Measurements from ENCODE around the gene MRPL20.

Gene MRPL20

DNA sequence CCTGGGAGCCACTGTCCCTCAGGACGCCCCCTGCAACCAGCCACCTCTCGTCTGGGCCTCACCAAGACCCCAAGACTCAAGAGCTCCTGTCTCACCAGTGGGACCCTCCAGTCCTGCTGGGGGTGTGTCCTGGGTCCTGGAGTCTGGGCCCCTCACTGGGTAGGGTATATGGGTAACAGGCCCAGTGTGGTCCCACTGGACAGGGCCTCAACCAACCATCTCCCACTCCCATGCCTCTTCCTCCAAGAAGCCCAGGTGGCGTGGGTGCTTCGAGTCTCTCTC is 27.7 kb upstream of the MRPL20 start:
- H3K4me3 ChIP-seq (ENCODE audit: low read length): no peak overlapping the region
- no peak for DNase-seq (ENCODE audit: low read depth)
- TF ChIP-seq, protein P1, sequence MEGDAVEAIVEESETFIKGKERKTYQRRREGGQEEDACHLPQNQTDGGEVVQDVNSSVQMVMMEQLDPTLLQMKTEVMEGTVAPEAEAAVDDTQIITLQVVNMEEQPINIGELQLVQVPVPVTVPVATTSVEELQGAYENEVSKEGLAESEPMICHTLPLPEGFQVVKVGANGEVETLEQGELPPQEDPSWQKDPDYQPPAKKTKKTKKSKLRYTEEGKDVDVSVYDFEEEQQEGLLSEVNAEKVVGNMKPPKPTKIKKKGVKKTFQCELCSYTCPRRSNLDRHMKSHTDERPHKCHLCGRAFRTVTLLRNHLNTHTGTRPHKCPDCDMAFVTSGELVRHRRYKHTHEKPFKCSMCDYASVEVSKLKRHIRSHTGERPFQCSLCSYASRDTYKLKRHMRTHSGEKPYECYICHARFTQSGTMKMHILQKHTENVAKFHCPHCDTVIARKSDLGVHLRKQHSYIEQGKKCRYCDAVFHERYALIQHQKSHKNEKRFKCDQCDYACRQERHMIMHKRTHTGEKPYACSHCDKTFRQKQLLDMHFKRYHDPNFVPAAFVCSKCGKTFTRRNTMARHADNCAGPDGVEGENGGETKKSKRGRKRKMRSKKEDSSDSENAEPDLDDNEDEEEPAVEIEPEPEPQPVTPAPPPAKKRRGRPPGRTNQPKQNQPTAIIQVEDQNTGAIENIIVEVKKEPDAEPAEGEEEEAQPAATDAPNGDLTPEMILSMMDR (conservative IDR thresholded peaks at IDR 0.05; ENCODE audit: low read length): no peak

DNA sequence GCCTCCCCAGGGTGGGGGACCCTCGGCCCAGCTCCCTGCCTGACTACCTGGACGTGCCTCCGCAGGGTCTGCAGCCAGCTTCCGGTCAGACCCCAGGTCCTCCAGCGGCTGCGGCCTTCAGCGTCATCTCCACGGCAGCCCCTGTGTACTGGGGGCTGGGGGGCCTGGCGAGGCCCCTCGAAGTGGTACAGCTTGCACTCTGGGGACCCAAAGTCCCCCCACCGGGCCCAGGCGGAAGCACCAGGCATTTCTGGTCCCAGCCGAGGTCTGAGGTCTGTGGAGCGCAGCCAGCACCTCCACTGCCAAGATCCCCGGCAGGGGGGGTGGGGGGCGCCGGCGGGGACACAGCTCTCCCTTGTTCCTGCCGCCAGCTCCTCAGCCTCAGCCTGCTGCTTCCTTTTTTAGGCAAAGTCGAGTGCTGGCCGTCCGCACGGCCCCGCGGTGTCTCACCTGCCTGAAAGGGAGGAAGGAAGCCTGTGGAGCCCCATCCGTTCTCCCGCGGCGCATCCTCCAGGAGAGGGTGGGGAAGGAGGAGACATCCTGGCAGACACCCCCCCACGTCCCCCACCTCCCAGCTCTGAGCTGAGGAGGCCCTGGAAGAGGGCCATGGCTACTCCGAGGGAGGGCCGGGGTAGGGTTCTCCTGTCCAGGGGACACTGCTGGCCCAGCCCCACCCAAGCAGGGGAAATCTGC is 27.2 kb upstream of the MRPL20 start:
- no peak overlapping the region for H3K4me3 ChIP-seq (ENCODE audit: low read length)
- no peak for DNase-seq (ENCODE audit: low read depth)
- TF ChIP-seq, protein P1 (conservative IDR thresholded peaks at IDR 0.05; ENCODE audit: low read length): no peak

DNA sequence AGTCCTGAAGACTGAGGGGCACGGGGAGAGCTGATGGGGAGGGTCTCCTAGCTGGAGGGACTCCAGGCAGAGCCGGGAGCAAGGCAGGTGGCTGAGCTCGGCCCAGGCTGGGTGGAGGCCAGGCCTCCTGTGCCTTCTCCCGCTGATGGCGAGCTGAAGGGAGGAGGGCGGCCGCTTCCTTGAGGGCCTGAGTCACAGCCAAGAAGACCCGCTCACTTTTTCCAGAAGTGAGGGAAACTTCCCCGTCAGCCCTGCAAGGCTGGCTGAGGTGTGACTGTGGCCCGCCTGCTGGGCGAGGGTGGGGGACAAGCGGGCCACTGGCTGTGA is 26.7 kb upstream of the MRPL20 start:
- H3K4me3 ChIP-seq (ENCODE audit: low read length): no peak overlapping the region
- TF ChIP-seq, protein P1 (conservative IDR thresholded peaks at IDR 0.05; ENCODE audit: low read length): no peak
- no peak for DNase-seq (ENCODE audit: low read depth)

DNA sequence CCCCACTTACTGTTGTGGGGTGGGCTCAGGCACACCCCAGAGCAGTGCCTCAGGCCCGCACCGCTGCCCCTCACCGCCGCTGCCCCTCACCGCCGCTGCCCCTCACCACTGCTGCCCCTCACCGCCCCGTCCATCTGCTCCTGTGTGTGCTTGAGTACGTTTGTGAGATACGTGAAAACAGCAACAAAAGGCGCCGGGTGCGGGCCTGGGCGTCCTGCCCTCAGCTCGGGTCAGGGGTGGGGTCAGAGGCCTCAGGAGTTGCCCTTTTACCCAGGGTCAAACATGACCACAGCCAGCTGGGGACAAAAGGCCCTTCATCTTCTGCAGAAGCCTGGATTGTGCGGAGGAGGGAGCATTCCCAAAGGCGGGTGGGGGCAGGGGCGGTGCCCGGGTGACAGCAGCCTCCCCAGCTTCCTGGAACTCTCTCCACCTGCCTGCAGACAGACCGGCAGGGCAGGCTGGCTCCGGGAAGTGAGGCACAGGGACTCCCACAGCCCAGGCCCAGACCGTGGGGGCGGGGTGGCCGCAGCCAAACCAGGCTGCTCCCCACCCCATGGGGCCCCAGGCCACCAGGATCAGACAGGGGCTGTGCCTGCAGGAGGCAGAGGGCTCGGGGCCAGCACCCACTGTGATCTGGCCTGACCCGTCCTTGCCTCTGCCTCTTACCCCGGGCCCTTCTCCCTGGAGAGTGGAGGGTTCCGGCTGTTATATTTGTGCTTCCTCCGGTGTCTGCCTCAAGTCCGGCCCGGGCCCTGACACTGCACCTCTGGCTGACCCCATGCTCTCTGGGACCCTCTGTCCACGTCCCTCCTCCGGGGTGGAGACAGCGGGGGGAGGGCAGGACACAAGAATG is 26.1 kb upstream of the MRPL20 start:
- no peak for DNase-seq (ENCODE audit: low read depth)
- TF ChIP-seq, protein P1 (conservative IDR thresholded peaks at IDR 0.05; ENCODE audit: low read length): no peak
- no peak overlapping the region for H3K4me3 ChIP-seq (ENCODE audit: low read length)

DNA sequence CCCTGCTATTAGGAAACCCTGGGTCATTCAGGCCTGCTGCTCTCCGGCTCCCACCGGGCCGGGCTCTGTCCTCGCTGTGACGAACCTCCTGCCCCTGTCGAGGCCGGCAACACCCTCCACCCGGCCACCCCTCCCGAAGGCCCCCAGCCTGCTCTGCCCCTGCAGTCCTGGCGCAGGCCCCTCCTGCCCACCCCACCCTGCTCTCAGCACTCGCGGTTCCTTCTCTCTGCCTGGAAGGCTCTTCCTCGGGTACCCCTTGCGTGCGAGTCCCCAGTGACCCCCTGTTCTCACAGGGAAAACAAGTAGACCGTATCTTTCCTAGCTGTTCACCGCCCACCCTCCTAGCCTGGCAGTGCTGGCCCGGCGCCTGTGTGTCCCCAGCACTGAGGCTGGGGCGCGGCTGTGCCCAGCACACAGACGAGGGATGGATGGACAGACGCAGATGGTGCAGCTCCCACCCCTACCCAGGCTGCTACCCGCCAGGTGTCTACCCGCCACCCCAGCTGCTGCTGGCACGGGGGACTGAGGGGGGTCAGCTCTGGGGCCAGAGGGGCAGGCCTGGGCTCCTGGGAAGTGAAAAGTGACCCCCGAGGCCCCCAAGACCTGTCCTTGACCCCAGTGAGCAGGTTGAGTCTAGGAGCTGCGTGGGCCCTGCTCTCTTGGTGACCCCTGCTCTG is 25.3 kb upstream of the MRPL20 start:
- TF ChIP-seq, protein P1 (conservative IDR thresholded peaks at IDR 0.05; ENCODE audit: low read length): no peak
- H3K4me3 ChIP-seq (ENCODE audit: low read length): no peak overlapping the region
- DNase-seq (ENCODE audit: low read depth): no peak

DNA sequence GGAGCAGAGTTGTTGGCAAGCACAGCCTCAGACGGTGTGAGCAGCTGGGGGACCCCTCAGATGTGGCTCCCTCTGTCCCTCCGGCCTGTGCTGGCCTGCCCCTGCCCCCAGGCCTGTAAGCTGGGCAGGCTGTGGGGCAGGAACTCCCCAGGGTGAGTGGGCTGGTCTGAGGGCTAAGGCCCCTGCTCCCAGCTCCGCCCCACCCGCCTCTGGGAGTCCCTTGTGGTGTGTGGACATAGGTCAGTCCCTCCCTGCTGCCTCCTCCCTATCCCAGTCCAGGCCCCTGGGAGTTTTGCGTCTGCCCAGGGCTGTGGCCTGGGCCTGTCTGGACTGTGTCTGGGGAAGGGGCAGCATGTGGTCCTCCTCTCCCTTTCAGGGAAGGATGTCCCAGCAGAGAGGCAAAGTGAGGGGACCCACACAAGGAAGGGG is 24.8 kb upstream of the MRPL20 start:
- no peak overlapping the region for H3K4me3 ChIP-seq (ENCODE audit: low read length)
- DNase-seq (ENCODE audit: low read depth): no peak
- TF ChIP-seq, protein P1 (conservative IDR thresholded peaks at IDR 0.05; ENCODE audit: low read length): no peak

All from AG10803 (cell line).